Fibroblast of pulmonary artery (primary cell): ENCODE results near the gene ARHGEF10L.
A peak's percentile ranks its signal among the peaks of the same experiment; 100 is the strongest.

Source experiments
- DNase-seq: peaks from one replicate; pipeline ENCODE4 v3.0.0-alpha.2; 2010; ENCODE audit warnings: low read depth
- H3K4me3 ChIP-seq: replicated peaks from 2 replicates; pipeline ENCODE4 v1.5.1; 2011; ENCODE audit warnings: low read depth, mild to moderate bottlenecking, control low read depth, low read length, moderate library complexity
- CTCF ChIP-seq: IDR thresholded peaks from 2 replicates; pipeline ENCODE4 v1.5.1; 2011; ENCODE audit warnings: mild to moderate bottlenecking, control low read depth, low read length, inconsistent platforms; ENCODE audit errors: missing control alignments

ARHGEF10L gene

GRCh38 chr1:17600321-17600720 is 60.8 kb downstream of the ARHGEF10L start:
- no peak overlapping the region for H3K4me3 ChIP-seq
- TF ChIP-seq CTCF, result no peak
- DNase-seq, result no peak

- H3K4me3 ChIP-seq, result no peak overlapping the region
- DNase-seq, result no peak
- no peak for TF ChIP-seq CTCF
Measured at GRCh38 chr1:17601643-17602382, 62.3 kb downstream of the ARHGEF10L start.

DNA sequence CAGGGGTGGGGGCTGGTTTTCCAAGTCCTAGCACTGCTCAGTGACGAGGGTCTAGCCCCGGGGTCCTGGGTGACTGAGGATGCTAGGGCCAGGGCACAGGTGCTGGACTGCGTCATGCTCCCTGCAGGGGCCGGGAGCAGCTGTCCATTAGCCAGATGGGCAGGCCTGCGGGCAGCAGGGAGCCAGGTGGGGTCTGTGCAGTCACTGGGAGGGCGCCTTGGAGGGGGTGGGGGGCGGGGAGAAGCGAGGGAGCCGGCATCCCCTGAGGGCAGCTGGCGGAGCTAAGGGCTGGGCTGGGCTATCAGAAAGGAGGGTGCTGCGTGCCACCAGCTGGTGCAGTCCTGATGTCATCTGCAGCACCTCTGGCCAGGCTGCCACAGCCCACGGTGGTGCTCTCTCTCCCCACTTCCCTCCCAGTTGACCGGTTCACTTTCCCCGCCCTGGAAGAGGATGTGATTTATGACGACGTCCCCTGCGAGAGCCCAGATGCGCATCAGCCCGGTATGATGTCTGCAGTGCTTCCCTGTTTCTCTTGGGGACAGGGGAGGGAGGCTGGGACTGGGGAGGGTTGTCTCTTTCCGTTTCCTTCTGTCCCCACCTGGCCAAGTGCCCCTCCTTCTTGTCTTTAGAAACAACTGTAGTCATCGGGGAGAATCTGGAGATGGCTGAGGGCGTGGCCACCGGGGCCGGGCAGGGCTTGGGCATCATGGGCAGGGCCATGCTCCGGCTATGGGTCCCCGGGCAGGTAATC is 63.8 kb downstream of the ARHGEF10L start:
- no peak for DNase-seq
- no peak for TF ChIP-seq CTCF
- H3K4me3 ChIP-seq, result no peak overlapping the region

DNA sequence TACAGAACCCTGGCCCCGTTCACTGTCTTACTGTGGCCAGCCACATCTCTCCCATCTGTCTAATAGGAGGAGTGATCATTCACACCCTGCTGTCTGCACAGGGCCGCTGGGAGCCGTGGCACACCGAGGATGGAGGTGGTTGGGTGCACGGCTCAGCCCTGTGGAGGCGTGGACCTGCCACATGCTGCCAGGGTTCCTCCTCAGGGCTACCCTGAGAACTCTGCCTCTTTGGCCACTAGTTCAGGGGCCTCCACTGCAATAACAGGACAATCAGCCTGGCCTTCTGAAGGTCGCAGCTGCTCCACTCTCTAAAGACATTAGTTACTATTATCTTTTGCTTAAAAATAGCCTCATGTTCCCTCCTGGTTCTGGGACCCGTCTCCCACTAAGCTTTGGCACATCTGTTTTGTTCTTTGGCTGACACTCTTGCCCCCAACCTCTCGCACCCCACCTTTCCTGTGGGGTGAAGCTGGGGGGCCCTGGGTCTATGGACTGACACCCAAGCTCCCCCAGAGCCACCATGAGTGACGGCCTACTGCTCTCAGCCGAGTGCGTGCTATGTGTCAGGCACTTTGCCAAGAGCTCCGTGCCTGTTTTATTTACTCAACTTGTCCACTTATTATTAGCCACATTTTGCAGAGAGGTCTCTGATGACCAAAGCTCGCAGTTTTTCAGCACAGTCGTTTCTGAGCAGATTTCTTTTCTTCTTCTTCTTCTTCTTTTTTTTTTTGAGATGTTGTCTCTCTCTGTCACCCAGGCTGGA is 66.3 kb downstream of the ARHGEF10L start:
- H3K4me3 ChIP-seq, result no peak overlapping the region
- no peak for TF ChIP-seq CTCF
- peak; percentile 16 for DNase-seq

GRCh38 chr1:17606826-17607440 is 67.4 kb downstream of the ARHGEF10L start:
- TF ChIP-seq CTCF, result peak; percentile 97
- DNase-seq, result peak; percentile 73
- H3K4me3 ChIP-seq, result no peak overlapping the region

GRCh38 chr1:17607644-17608581 is 68.4 kb downstream of the ARHGEF10L start:
- TF ChIP-seq CTCF, result no peak
- DNase-seq, result no peak
- no peak overlapping the region for H3K4me3 ChIP-seq
